IMR-90 (cell line): ENCODE measurements around the gene TMEM170B. TPM values are rescaled to one million over a fixed set of nuclear protein-coding genes. Genes with fewer than 3 reads are reported as not detected.
A peak's percentile ranks its signal among the peaks of the same experiment; 100 is the strongest.

Source experiments
- ATAC-seq: fragments of 200-7000 bp; cut with Tn5 transposase; 2 replicates; pipeline ENCODE4 v1.9.1; 2020; ENCODE audit warnings: low read depth, mild to moderate bottlenecking, moderate library complexity
- BruUV-seq: library from RNA; stranded (reverse); fragments of 400-500 nt; replicated peaks from 2 replicates; lab custom pipeline; 2021; lab: Mats Ljungman, UMichigan
- CTCF ChIA-PET: fragments of 300-600 bp; formaldehyde crosslinking; extraction: SDS; loops from one replicate; lab custom pipeline; 2021; ENCODE audit warnings: antibody characterized with exemption; lab: Yijun Ruan, JAX
- POLR2A ChIA-PET: fragments of 300-600 bp; sonication (Branson Sonifier 250); formaldehyde crosslinking; loops from one replicate; lab custom pipeline; 2022; ENCODE audit warnings: antibody characterized with exemption; ENCODE audit not compliant: unreplicated experiment; lab: Charles Lee
- DNase-seq: peaks from one replicate; pipeline ENCODE4 v3.0.0; 2013
- H2AFZ ChIP-seq: replicated peaks from 2 replicates; pipeline ENCODE3; 2013; ENCODE audit warnings: low read length, mild to moderate bottlenecking; ENCODE audit not compliant: poor library complexity
- H2AK5ac ChIP-seq: 2 replicates; pipeline ENCODE4 v1.6.1; 2013; ENCODE audit warnings: low read depth, low read length, inconsistent platforms
- H2AK9ac ChIP-seq: replicated peaks from 2 replicates; pipeline ENCODE3; 2013; ENCODE audit warnings: mild to moderate bottlenecking, low read depth, low read length, moderate library complexity; ENCODE audit not compliant: poor library complexity
- H2BK120ac ChIP-seq: 2 replicates; pipeline ENCODE4 v1.6.1; 2013; ENCODE audit warnings: low read depth, low read length, inconsistent platforms
- H2BK15ac ChIP-seq: 3 replicates; pipeline ENCODE4 v1.6.1; 2013; ENCODE audit warnings: low read depth, low read length, inconsistent platforms
- H2BK20ac ChIP-seq: 2 replicates; pipeline ENCODE4 v1.6.1; 2013; ENCODE audit warnings: low read depth, mild to moderate bottlenecking, inconsistent platforms, low read length, moderate library complexity
- H2BK5ac ChIP-seq: 2 replicates; pipeline ENCODE4 v1.6.1; 2013; ENCODE audit warnings: mild to moderate bottlenecking, low read depth, low read length, inconsistent platforms; ENCODE audit not compliant: poor library complexity, severe bottlenecking
- H3K14ac ChIP-seq: replicated peaks from 2 replicates; pipeline ENCODE4 v1.6.1; 2013; ENCODE audit warnings: low read depth, low read length, inconsistent platforms
- H3K18ac ChIP-seq: 2 replicates; pipeline ENCODE4 v1.6.1; 2013; ENCODE audit warnings: low read depth, low read length, control low read depth
- H3K23ac ChIP-seq: 2 replicates; pipeline ENCODE4 v1.6.1; 2013; ENCODE audit warnings: low read depth, low read length, inconsistent platforms
- H3K27ac ChIP-seq: 2 replicates; pipeline ENCODE4 v1.5.1; 2013; ENCODE audit warnings: mild to moderate bottlenecking, control low read depth, low read length; ENCODE audit not compliant: insufficient read depth
- H3K27me3 ChIP-seq: 2 replicates; pipeline ENCODE4 v1.6.1; 2013; ENCODE audit warnings: low read length; ENCODE audit not compliant: control insufficient read depth, insufficient read depth
- H3K36me3 ChIP-seq: 2 replicates; pipeline ENCODE4 v1.6.1; 2013; ENCODE audit warnings: low read length, mixed read lengths; ENCODE audit not compliant: control insufficient read depth, insufficient read depth
- H3K4ac ChIP-seq: 2 replicates; pipeline ENCODE4 v1.6.1; 2013; ENCODE audit warnings: low read depth, low read length, inconsistent platforms
- H3K4me1 ChIP-seq: 2 replicates; pipeline ENCODE4 v1.6.1; 2013; ENCODE audit warnings: low read length, mixed read lengths; ENCODE audit not compliant: control insufficient read depth, insufficient read depth
- H3K4me2 ChIP-seq: 2 replicates; pipeline ENCODE4 v1.6.1; 2013; ENCODE audit warnings: low read depth, mild to moderate bottlenecking, control low read depth, low read length, moderate library complexity
- H3K4me3 ChIP-seq: 2 replicates; pipeline ENCODE4 v1.5.1; 2013; ENCODE audit warnings: low read depth, mild to moderate bottlenecking, control low read depth, low read length, moderate library complexity; ENCODE audit not compliant: insufficient read depth
- H3K56ac ChIP-seq: 2 replicates; pipeline ENCODE4 v1.6.1; 2013; ENCODE audit warnings: low read length, inconsistent platforms; ENCODE audit not compliant: insufficient read depth; ENCODE audit errors: extremely low read depth
- H3K79me1 ChIP-seq, 2 experiments: 2 replicates each; pipeline ENCODE4 v1.6.1; 2013; ENCODE audit warnings: low read length in 2 of 2, inconsistent platforms in 1 of 2, low read depth in 1 of 2
- H3K9ac ChIP-seq: 2 replicates; pipeline ENCODE4 v1.6.1; 2013; ENCODE audit warnings: low read depth, low read length, control low read depth
- H3K9me1 ChIP-seq: 2 replicates; pipeline ENCODE4 v1.6.1; 2013; ENCODE audit warnings: low read length, inconsistent platforms; ENCODE audit not compliant: insufficient read depth
- H3K9me3 ChIP-seq: 2 replicates; pipeline ENCODE4 v1.6.1; 2013; ENCODE audit warnings: low read length; ENCODE audit not compliant: control insufficient read depth, insufficient read depth
- H4K20me1 ChIP-seq: 2 replicates; pipeline ENCODE4 v1.6.1; 2013; ENCODE audit warnings: low read length, inconsistent platforms; ENCODE audit not compliant: insufficient read depth
- H4K5ac ChIP-seq: 2 replicates; pipeline ENCODE4 v1.6.1; 2013; ENCODE audit warnings: mild to moderate bottlenecking, low read depth, low read length, control low read depth
- H4K8ac ChIP-seq, 2 experiments: 2 replicates each; pipeline ENCODE4 v1.6.1; 2013; ENCODE audit warnings: low read depth in 2 of 2, low read length in 2 of 2, control low read depth in 1 of 2, inconsistent platforms in 1 of 2
- H4K91ac ChIP-seq: 2 replicates; pipeline ENCODE4 v1.6.1; 2013; ENCODE audit warnings: low read depth, low read length, inconsistent platforms; ENCODE audit not compliant: insufficient read depth
- BHLHE40 ChIP-seq: fragments of 150-350 bp; IDR thresholded peaks from 2 replicates; pipeline ENCODE4 v1.6.1; 2016; ENCODE audit warnings: mild to moderate bottlenecking, low read depth, low read length
- CEBPB ChIP-seq: IDR thresholded peaks from 2 replicates; pipeline ENCODE4 v1.6.1; 2012; ENCODE audit warnings: low read depth, low read length, improper control_type of control experiment
- CHD1 ChIP-seq: IDR thresholded peaks from 2 replicates; pipeline ENCODE4 v1.6.1; 2012; ENCODE audit warnings: low read depth, low read length, improper control_type of control experiment
- CTCF ChIP-seq: conservative IDR thresholded peaks from 2 replicates; pipeline ENCODE4 v1.5.1; 2012; ENCODE audit warnings: mild to moderate bottlenecking, low read depth, low read length, improper control_type of control experiment
- ELK1 ChIP-seq: fragments of 150-350 bp; IDR thresholded peaks from 2 replicates; pipeline ENCODE4 v1.6.1; 2016; ENCODE audit warnings: low read depth, mild to moderate bottlenecking, low read length, moderate library complexity, borderline replicate concordance
- FOS ChIP-seq: fragments of 150-350 bp; IDR thresholded peaks from 2 replicates; pipeline ENCODE4 v1.6.1; 2016; ENCODE audit warnings: low read depth, low read length
- MAFK ChIP-seq: IDR thresholded peaks from 2 replicates; pipeline ENCODE4 v1.6.1; 2012; ENCODE audit warnings: low read depth, low read length, improper control_type of control experiment
- MAZ ChIP-seq: IDR thresholded peaks from 2 replicates; pipeline ENCODE4 v1.6.1; 2012; ENCODE audit warnings: low read depth, mild to moderate bottlenecking, low read length, improper control_type of control experiment, moderate library complexity, borderline replicate concordance
- MXI1 ChIP-seq: IDR thresholded peaks from 2 replicates; pipeline ENCODE4 v1.6.1; 2012; ENCODE audit warnings: low read depth, mild to moderate bottlenecking, low read length, moderate library complexity, borderline replicate concordance
- NFE2L2 ChIP-seq: fragments of 150-350 bp; IDR thresholded peaks from 2 replicates; pipeline ENCODE4 v1.6.1; 2016; ENCODE audit warnings: low read depth, mild to moderate bottlenecking, low read length
- POLR2A ChIP-seq: IDR thresholded peaks from 2 replicates; pipeline ENCODE4 v1.6.1; 2012; ENCODE audit warnings: mild to moderate bottlenecking, low read depth, low read length
- RAD21 ChIP-seq: IDR thresholded peaks from 2 replicates; pipeline ENCODE4 v1.6.1; 2012; ENCODE audit warnings: low read length, improper control_type of control experiment
- RCOR1 ChIP-seq: IDR thresholded peaks from 2 replicates; pipeline ENCODE4 v1.6.1; 2012; ENCODE audit warnings: mild to moderate bottlenecking, low read length, improper control_type of control experiment; ENCODE audit not compliant: insufficient replicate concordance
- RFX5 ChIP-seq: IDR thresholded peaks from 2 replicates; pipeline ENCODE4 v1.8.0; 2012; ENCODE audit warnings: low read depth, mild to moderate bottlenecking, low read length, moderate library complexity
- SMC3 ChIP-seq: fragments of 150-350 bp; IDR thresholded peaks from 2 replicates; pipeline ENCODE4 v1.6.1; 2016; ENCODE audit warnings: low read depth, mild to moderate bottlenecking, antibody characterized with exemption, low read length, moderate library complexity
- USF2 ChIP-seq: fragments of 150-350 bp; IDR thresholded peaks from 2 replicates; pipeline ENCODE4 v1.6.1; 2017; ENCODE audit warnings: mild to moderate bottlenecking, antibody characterized with exemption, low read length, low read depth
- WGBS, 2 experiments: methylation state at CpG; one replicate each; pipeline versions ENCODE4 v1.1.5 to v1.1.7; 2013; ENCODE audit warnings: missing lambda C conversion rate in 2 of 2; ENCODE audit not compliant: insufficient read length in 1 of 2; ENCODE audit errors: extremely low coverage in 2 of 2; 5-methylcytosine and 5-hydroxymethylcytosine counted together
- dilution Hi-C: fragments of 300-500 bp; cut with HindIII; formaldehyde crosslinking; loops from one replicate; pipeline ENCODE4 v1.14.3; 2018; ENCODE audit warnings: low sequenced_read_pairs; ENCODE audit not compliant: unreplicated experiment
- in situ Hi-C: fragments of 300-500 bp; cut with MboI; formaldehyde crosslinking; loops from 3 replicates; pipeline ENCODE4 v1.14.3; 2019; ENCODE audit warnings: low sequenced_read_pairs, inconsistent platforms, mixed read lengths
- intact Hi-C: fragments of 100-400 bp; cut with micrococcal nuclease; formaldehyde crosslinking; loops from 2 replicates; pipeline ENCODE4 v1.10.0; 2022
- polyA plus RNA-seq, 3 experiments: library from polyadenylated mRNA; depleted of rRNA; stranded (reverse); fragments of >200 nt; gene quantifications; 2 replicates each; pipeline ENCODE4 v1.2.3, GENCODE V29; 2012; ENCODE audit warnings: low replicate concordance in 1 of 3
- total RNA-seq: library from RNA; depleted of rRNA; stranded (reverse); fragments of >200 nt; gene quantifications from 2 replicates; pipeline ENCODE4 v1.2.3, GENCODE V29; 2012

The TMEM170B gene
- total and polyA plus RNA-seq, 2 of the 4 experiments (the other 2 are of a cell fraction) = 0.10 to 0.18 TPM

GRCh38 chr6:11497881-11498280, 39.7 kb upstream of the TMEM170B start:
- H3K56ac ChIP-seq = no peak overlapping the region
- H4K20me1 ChIP-seq = no peaks in the 10 kb centered on the region
- CTCF ChIA-PET = no interaction called here
- H2BK20ac ChIP-seq = no peak overlapping the region
- H3K9me1 ChIP-seq = peaks cover 5% of the 10 kb centered on the region
- no peak overlapping the region for H3K4ac ChIP-seq
- TF ChIP-seq CTCF (no peak), CHD1 (no peak), CEBPB (no peak), RFX5 (no peak), ELK1 (no peak), POLR2A (no peak), MAZ (no peak), USF2 (no peak), RCOR1 (no peak), SMC3 (no peak), FOS (no peak), MXI1 (no peak), NFE2L2 (no peak), MAFK (no peak), RAD21 (no peak), BHLHE40 (no peak)
- no peak overlapping the region for H4K8ac ChIP-seq
- no peak overlapping the region for H2BK5ac ChIP-seq
- H2BK15ac ChIP-seq = 0 out of 3 replicates have a peak overlapping the region, but pooled peaks have one; percentile 9
- no peaks in the 10 kb centered on the region for H3K27me3 ChIP-seq
- no peak overlapping the region for H3K18ac ChIP-seq
- H3K9me3 ChIP-seq = no peaks in the 10 kb centered on the region
- H2BK120ac ChIP-seq = no peak overlapping the region
- 56% methylated on average over 1 of the region's 1 CpG; no CpG with 5 or more reads in 1 of the 2 experiments for WGBS, 2 experiments
- H3K9ac ChIP-seq = no peak overlapping the region
- H3K4me2 ChIP-seq = no peak overlapping the region
- no peaks in the 10 kb centered on the region for H3K36me3 ChIP-seq
- no peak overlapping the region for H3K14ac ChIP-seq
- POLR2A ChIA-PET = no interaction called here
- intact Hi-C loops = loop anchor here (2.0 to 5.0 kb wide), 2 partner anchors 77 to 226 kb away; no protein-coding TSS in a partner anchor
- H2AK5ac ChIP-seq = no peak overlapping the region
- peak overlapping the region; percentile 17 for H2AFZ ChIP-seq
- H4K91ac ChIP-seq = no peak overlapping the region
- ATAC-seq = no peak
- H3K4me3 ChIP-seq = no peak overlapping the region
- dilution Hi-C loops = no loop called here
- H3K79me1 ChIP-seq = no peaks in the 10 kb centered on the region
- H3K27ac ChIP-seq = no peak overlapping the region
- in situ Hi-C loops = loop anchor here (5.0 to 10.0 kb wide), 4 partner anchors 263 to 546 kb away; partner anchors contain the start of gene NEDD9
- no TSS peak for BruUV-seq
- H3K4me1 ChIP-seq = peaks cover 3% of the 10 kb centered on the region
- no peak overlapping the region for H3K23ac ChIP-seq
- H2AK9ac ChIP-seq = peak overlapping the region; percentile 9
- no peak overlapping the region for H4K5ac ChIP-seq
- DNase-seq = no peak
